HG03039 (cell line): ENCODE results near the gene OSBPL9.

Source experiments
- ATAC-seq: cut with Tn5 transposase; IDR thresholded peaks from one replicate; pipeline ENCODE4 v1.9.1; 2021; ENCODE audit warnings: mild to moderate bottlenecking, moderate library complexity; ENCODE audit not compliant: unreplicated experiment

Gene OSBPL9

DNA sequence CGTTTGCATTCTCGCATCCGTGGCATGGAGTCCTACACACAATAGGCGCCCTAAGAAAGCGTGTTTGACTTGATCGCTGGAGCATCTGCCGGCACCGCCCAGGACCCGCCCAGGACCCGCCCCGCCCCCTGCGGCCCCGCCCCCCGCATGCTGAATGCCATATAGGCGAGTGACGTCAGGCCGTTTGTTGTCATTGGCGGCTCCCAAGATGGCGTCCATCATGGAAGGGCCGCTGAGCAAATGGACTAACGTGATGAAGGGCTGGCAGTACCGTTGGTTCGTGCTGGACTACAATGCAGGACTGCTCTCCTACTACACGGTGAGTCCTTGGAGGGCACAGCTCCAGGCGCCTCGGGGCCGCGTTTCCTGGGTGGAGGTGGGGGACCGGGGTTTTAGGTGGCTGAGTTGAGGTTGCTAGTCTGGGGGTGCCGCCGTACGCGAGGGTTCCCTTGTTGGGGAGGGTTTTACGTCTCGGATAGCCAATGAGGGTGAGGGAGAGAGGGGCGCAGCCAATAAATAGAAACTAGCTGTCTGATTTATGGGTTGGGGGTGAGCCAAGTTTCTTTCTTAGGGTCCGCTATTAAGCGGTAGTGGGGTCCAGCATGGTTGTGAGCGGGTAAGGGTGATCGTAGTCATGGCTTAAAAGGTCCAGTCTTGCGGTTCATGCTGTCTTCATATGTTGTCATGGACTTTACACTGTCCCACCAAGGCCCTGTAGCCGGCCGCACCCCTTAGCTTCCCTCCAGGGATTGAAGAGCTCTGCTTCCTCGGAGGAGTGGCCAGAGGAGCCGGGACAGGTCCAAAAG lies at the start of gene OSBPL9:
OSBPL9 (plus strand) TSS at position 190 of the 806 bp plus-strand sequence; CDS start at position 209, 19 bp downstream.
- peak; percentile 87 for ATAC-seq

- no peak for ATAC-seq
These were observed 49.2 kb upstream of the OSBPL9 start for GRCh38 chr1:51567653-51568052.

- no peak for ATAC-seq
These were observed 48.5 kb upstream of the OSBPL9 start for GRCh38 chr1:51568231-51568935.

- peak; percentile 56 for ATAC-seq
These were observed 47.4 kb upstream of the OSBPL9 start for GRCh38 chr1:51569284-51570062.

- peak; percentile 1 for ATAC-seq
These were observed 46.7 kb upstream of the OSBPL9 start for GRCh38 chr1:51570063-51570710.

- ATAC-seq = no peak
These were observed 44.5 kb upstream of the OSBPL9 start for GRCh38 chr1:51572365-51572764.

- no peak for ATAC-seq
These were observed 42.1 kb upstream of the OSBPL9 start for GRCh38 chr1:51574796-51575195.

- ATAC-seq = no peak
These were observed 41.3 kb upstream of the OSBPL9 start for GRCh38 chr1:51575406-51576084.

DNA sequence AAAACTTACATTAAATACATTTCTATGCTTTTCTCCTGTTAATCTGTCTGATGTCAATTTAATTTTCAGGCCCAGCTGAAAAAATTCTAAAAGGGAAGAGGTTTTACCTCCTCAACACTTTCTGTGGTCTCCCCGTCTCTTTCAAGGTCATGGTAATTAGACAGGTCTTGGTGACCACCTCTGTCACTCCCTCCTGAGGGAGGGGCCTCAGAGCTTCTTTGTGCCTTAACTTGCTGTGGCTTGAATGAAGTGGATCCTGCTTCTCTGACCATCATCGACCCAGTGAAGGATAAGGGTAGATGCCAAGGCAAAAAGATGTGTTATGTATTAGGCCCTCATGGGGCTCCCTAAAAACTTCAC lies 40.8 kb upstream of the OSBPL9 start:
- ATAC-seq = no peak

GRCh38 chr1:51576923-51577322 lies 40.0 kb upstream of the OSBPL9 start:
- ATAC-seq = no peak

DNA sequence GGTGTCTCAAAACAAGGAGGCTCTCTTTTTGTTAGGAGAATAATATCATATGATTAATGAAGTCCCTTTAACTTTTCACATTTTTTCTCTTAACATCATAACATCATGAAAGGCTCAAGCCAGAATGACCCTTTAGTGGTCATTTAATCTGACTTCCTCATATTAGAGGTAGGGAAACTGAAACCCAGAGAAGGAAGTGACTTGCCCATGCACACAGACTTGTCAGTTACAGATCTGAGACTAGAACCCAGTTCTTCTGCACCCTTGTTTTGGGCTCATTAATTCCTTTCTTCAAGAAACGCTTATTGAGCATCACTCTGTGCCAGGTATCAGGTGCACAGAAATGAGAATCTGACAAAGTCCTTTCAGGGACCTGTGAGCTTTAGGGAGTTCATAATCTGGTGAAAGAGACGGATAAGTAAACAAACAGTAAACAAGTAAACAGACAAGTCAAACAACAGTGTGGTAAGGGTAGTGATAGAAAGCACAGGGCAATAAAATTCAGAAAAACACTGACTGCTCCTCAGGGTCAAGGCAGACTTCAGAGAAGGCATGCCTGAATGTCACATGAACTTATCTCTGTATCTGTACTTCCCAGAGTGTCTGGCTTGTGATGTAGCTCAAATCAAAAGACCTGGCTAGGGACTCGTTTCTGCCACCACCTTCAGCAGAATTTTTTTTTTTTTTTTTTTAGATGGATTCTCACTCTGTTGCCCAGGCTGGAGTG lies 38.3 kb upstream of the OSBPL9 start:
- ATAC-seq = no peak

- ATAC-seq = no peak
These were observed 35.7 kb upstream of the OSBPL9 start for GRCh38 chr1:51581238-51581637.

GRCh38 chr1:51583532-51583931 lies 33.4 kb upstream of the OSBPL9 start:
- no peak for ATAC-seq

DNA sequence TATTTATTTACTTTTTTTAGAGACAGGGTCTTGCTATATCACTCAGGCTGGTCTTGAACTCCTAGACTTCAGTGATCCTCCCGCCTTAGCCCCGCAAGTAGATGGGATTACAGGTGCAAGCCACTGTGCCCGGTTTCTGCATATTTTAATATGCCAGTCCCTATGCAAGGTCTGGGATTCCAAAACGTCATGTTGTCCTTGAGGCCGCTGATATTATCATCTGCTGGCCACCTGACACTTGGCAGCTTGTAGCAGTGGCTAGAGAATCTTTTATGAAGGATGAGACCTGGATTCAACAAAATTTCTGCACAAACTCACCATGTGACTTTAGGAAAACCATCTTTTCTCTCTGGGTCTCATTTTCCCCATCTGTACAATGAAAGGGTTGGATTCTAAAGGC lies 32.9 kb upstream of the OSBPL9 start:
- ATAC-seq = no peak

GRCh38 chr1:51592711-51593110 lies 24.2 kb upstream of the OSBPL9 start:
- no peak for ATAC-seq

- ATAC-seq = no peak
These were observed 22.2 kb upstream of the OSBPL9 start for GRCh38 chr1:51594716-51595115.

- ATAC-seq = no peak
These were observed 16.4 kb upstream of the OSBPL9 start for GRCh38 chr1:51600529-51600928.

DNA sequence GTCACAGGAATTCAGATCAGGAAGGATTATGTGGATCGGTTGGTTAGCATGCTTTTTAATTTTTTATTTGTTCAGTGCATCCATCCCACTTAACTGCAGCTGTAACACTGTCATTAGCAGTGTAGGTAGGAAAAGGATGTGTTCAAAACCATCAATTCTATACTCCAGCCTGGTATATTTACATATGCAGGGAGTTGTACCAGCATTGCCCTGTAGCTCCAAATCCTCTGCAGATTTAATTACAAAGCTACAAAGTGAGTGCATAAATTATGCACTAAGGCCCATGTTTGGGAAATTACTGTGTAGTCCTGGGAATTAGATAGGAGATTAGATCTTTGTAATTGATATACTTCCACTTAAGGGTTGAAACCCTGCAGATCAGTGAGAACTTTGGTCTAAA lies 15.9 kb upstream of the OSBPL9 start:
- ATAC-seq = no peak

DNA sequence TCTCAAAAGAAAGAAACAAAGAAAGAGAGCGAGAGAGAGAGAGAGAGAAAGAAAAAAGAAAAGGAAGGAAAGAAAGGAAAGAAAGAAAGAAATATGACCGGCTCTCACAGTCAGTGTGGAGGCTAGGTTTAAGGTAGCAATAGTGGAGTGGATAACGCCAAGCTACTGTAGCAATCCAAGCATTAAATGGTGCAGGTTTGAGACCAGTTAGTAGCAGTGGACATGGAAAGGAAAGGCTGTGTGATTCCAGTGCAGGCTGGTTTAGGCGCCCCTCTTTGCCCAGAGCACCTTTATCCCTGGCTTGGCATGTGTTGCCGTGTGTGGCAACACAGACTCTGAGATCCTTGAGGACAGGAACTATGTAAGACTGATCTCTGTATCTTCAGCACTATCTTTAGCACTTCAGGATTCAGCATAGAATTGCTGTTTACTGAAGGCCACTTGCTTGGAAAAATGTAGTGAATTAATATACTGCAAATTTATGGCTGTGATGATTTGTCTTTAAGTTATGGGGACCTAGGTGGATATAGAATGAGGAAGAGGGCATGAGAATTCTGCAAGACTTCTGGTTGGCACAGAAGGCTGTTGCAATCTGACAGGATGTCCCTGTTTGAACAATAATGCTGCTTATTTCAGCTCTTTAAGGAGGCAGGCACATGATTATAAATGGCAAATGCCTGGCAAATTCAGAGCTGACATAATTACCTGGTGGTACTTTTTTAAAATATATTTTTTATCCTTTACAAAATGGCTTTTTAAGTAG lies 10.8 kb upstream of the OSBPL9 start:
- no peak for ATAC-seq
